Measurements from ENCODE around the gene DSPP.
"Not testable (repeated sequence)": the region's sequence is repeated elsewhere in the genome, so short reads cannot be mapped to it uniquely, and the experiment has no call there.

DSPP gene

DNA sequence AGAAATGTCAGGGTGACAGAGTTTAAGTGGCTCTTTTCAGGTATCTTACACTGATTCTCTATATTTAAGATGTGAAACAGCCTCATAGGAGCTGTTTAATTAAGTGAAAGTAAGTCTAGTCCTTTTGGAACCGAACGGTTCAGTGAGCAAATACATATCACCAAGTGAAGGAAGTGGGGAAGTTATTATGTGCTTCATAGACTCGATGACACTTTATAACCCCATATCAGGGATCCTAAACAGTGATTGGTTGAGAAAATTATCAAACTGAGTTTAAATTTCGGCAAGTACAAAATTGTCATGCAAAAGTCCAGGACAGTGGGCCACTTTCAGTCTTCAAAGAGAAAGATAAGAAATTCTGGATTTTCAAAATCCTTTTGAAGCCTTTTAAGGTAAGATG, at the start of gene DSPP:
TSS of gene DSPP (plus strand) at position 301 of the 400 bp plus-strand sequence. CDS start 2,380 bp downstream, outside the sequence.
- Histone ChIP-seq H3K27ac (ENCODE audit: low read depth in 2 of 2, low read length in 2 of 2) (no peak within 1 kb of the TSS), H3K9me3 (ENCODE audit: control insufficient read depth in 2 of 2, low read length in 2 of 2) (no peaks in the 10 kb centered on the region), H3K4me3 (ENCODE audit: low read length in 2 of 2) (no peak within 1 kb of the TSS), H3K4me1 (ENCODE audit: control insufficient read depth in 2 of 2, insufficient read depth in 2 of 2, low read length in 2 of 2) (no peaks in the 10 kb centered on the region), H3K9ac (ENCODE audit: low read depth in 1 of 2, low read length in 2 of 2) (no peak within 1 kb of the TSS), H3K36me3 (ENCODE audit: control insufficient read depth in 2 of 2, insufficient read depth in 2 of 2, low read length in 2 of 2) (no peaks in the 10 kb centered on the region), H3K27me3 (ENCODE audit: control insufficient read depth in 2 of 2, insufficient read depth in 2 of 2, low read length in 2 of 2) (no peaks in the 10 kb centered on the region)

DNA sequence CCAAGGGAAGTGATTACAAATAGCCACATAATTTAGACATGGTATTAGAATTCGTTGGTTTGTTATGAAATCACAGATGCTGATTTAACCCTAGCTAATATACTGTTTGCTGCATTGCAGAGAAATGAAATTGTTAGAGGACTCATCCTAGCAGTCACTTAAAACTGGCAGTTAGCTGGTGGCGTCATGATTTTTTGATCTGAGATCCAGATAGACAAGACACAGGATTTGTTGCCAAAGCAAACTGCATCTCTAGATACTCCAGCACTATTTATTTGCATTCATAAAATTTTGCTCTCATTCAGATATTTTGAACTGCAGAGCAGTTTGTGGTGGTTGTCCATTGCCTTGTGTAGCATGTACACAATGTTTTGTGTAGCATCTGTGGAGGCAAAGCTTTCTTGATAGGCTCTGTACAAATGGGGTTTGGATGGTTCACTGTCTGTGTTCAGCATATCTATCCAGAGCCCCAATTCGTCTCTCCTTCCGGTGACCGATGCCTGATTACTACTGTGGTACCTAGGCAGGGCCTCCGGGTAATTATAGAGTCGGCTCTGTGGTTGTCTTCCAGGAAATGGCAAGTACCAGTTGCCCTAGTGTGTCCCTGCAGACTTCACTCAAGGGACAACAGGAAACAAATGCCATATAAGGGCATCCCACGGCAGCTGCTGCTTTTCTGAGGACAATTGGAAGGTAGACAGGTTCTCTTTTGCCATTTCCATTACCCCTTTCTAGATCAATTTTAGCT, 49.1 kb upstream of the DSPP start:
- no peaks in the 10 kb centered on the region for H3K4me1 ChIP-seq (ENCODE audit: control insufficient read depth in 2 of 2, insufficient read depth in 2 of 2, low read length in 2 of 2)
- H3K4me3 ChIP-seq (ENCODE audit: low read length in 2 of 2): no peak overlapping the region

DNA sequence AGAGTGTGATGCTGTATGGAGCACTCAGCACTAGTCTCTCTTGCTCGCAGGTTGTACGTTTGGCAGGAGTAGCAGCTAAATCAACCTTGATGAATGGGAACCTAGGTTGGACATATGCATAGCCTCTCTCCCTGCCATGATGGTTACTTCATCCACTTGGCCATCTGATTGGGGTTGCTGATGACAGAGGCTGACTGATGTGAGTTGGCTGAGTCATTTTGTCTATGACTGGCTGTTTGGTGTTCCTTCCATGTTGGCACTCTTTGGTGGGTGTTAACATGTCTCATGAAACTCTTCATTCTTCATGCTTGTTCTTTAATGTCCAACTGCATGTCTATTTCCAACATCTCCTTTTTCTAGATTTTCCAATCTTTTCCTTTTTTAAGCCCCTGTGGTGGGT, 47.5 kb upstream of the DSPP start:
- no peaks in the 10 kb centered on the region for H3K36me3 ChIP-seq (ENCODE audit: control insufficient read depth in 2 of 2, insufficient read depth in 2 of 2, low read length in 2 of 2)
- H3K9me3 ChIP-seq (ENCODE audit: control insufficient read depth in 2 of 2, low read length in 2 of 2): peaks cover 0 to 2% of the 10 kb centered on the region in 2 donors
- H3K4me3 ChIP-seq (ENCODE audit: low read length in 2 of 2): no peak overlapping the region
- no peaks in the 10 kb centered on the region for H3K27me3 ChIP-seq (ENCODE audit: control insufficient read depth in 2 of 2, insufficient read depth in 2 of 2, low read length in 2 of 2)
- no peaks in the 10 kb centered on the region for H3K4me1 ChIP-seq (ENCODE audit: control insufficient read depth in 2 of 2, insufficient read depth in 2 of 2, low read length in 2 of 2)
- H3K9ac ChIP-seq (ENCODE audit: low read depth in 1 of 2, low read length in 2 of 2): no peak overlapping the region
- no peak overlapping the region for H3K27ac ChIP-seq (ENCODE audit: low read depth in 2 of 2, low read length in 2 of 2)

More for the DNA sequence above, 49.1 kb upstream of the DSPP start:
- Histone ChIP-seq H3K9me3 (ENCODE audit: control insufficient read depth in 2 of 2, low read length in 2 of 2) (peaks cover 0 to 2% of the 10 kb centered on the region in 2 donors), H3K27me3 (ENCODE audit: control insufficient read depth in 2 of 2, insufficient read depth in 2 of 2, low read length in 2 of 2) (no peaks in the 10 kb centered on the region), H3K36me3 (ENCODE audit: control insufficient read depth in 2 of 2, insufficient read depth in 2 of 2, low read length in 2 of 2) (no peaks in the 10 kb centered on the region), H3K27ac (ENCODE audit: low read depth in 2 of 2, low read length in 2 of 2) (no peak overlapping the region), H3K9ac (ENCODE audit: low read depth in 1 of 2, low read length in 2 of 2) (no peak overlapping the region)

DNA sequence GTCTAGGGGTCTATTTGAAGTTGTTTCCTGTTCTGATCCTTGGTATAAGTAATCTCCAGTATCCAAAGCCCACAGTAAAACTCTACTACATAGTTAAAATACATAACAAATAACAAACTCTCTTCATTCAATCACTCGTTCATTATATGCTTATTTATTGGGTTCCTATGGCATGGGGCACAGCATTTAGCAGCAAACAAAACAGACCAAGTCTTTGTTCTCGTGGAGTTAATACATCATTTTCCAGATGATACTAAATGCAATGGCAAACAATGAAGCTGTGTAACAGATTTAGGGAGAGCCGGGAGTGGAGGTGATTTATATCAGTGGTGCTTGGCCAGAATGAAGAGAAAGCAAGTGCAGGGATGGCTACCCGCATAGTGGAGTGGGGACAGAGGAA, 42.6 kb upstream of the DSPP start:
- Histone ChIP-seq H3K27me3 (ENCODE audit: control insufficient read depth in 2 of 2, insufficient read depth in 2 of 2, low read length in 2 of 2) (no peaks in the 10 kb centered on the region), H3K36me3 (ENCODE audit: control insufficient read depth in 2 of 2, insufficient read depth in 2 of 2, low read length in 2 of 2) (no peaks in the 10 kb centered on the region), H3K9me3 (ENCODE audit: control insufficient read depth in 2 of 2, low read length in 2 of 2) (peaks cover 0 to 2% of the 10 kb centered on the region in 2 donors), H3K9ac (ENCODE audit: low read depth in 1 of 2, low read length in 2 of 2) (no peak overlapping the region), H3K4me1 (ENCODE audit: control insufficient read depth in 2 of 2, insufficient read depth in 2 of 2, low read length in 2 of 2) (no peaks in the 10 kb centered on the region), H3K4me3 (ENCODE audit: low read length in 2 of 2) (no peak overlapping the region), H3K27ac (ENCODE audit: low read depth in 2 of 2, low read length in 2 of 2) (no peak overlapping the region)

DNA sequence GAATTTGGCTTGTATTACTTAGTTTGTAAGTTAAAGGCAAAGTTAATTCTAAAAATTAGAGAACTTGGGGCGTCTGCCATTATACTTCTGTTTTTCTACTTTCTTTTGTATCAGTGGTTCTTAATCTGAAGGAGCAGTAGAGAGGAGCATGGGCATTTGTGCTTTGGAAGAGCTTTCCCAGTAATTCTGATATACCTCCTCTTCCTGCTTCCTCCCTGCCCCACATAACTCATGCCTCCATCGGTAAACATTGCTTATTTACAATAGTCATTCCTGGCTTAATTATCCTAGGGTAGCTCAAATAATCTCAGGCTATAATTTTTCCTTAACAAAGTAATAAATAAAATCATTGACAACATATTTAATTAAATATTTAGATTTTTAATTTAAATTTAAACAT, 42.1 kb upstream of the DSPP start:
- Histone ChIP-seq H3K36me3 (ENCODE audit: control insufficient read depth in 2 of 2, insufficient read depth in 2 of 2, low read length in 2 of 2) (no peaks in the 10 kb centered on the region), H3K4me3 (ENCODE audit: low read length in 2 of 2) (no peak overlapping the region), H3K9me3 (ENCODE audit: control insufficient read depth in 2 of 2, low read length in 2 of 2) (peaks cover 0 to 2% of the 10 kb centered on the region in 2 donors), H3K9ac (ENCODE audit: low read depth in 1 of 2, low read length in 2 of 2) (no peak overlapping the region), H3K27me3 (ENCODE audit: control insufficient read depth in 2 of 2, insufficient read depth in 2 of 2, low read length in 2 of 2) (no peaks in the 10 kb centered on the region), H3K27ac (ENCODE audit: low read depth in 2 of 2, low read length in 2 of 2) (no peak overlapping the region), H3K4me1 (ENCODE audit: control insufficient read depth in 2 of 2, insufficient read depth in 2 of 2, low read length in 2 of 2) (no peaks in the 10 kb centered on the region)

DNA sequence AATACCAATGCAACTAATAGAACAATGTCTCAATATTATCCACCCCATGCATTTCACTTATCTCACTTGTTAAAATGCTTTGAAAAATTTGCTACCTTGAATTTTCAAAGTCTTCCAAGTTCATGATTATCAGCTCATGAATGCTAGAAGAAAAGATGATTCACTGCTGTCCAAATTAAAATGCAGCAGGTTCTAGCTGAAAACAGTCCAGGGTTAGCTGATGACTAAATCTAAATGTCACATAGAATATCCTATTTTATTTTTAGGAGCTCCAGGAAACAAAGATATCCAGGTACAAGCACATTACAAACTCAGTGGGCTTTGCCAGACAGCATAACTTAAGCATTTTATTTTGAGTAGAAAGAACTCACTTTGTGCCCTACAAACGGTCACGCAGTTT, 41.1 kb upstream of the DSPP start:
- Histone ChIP-seq H3K9ac (ENCODE audit: low read depth in 1 of 2, low read length in 2 of 2) (no peak overlapping the region), H3K9me3 (ENCODE audit: control insufficient read depth in 2 of 2, low read length in 2 of 2) (no peaks in the 10 kb centered on the region), H3K4me1 (ENCODE audit: control insufficient read depth in 2 of 2, insufficient read depth in 2 of 2, low read length in 2 of 2) (no peaks in the 10 kb centered on the region), H3K27me3 (ENCODE audit: control insufficient read depth in 2 of 2, insufficient read depth in 2 of 2, low read length in 2 of 2) (no peaks in the 10 kb centered on the region), H3K36me3 (ENCODE audit: control insufficient read depth in 2 of 2, insufficient read depth in 2 of 2, low read length in 2 of 2) (no peaks in the 10 kb centered on the region), H3K4me3 (ENCODE audit: low read length in 2 of 2) (no peak overlapping the region), H3K27ac (ENCODE audit: low read depth in 2 of 2, low read length in 2 of 2) (no peak overlapping the region)

DNA sequence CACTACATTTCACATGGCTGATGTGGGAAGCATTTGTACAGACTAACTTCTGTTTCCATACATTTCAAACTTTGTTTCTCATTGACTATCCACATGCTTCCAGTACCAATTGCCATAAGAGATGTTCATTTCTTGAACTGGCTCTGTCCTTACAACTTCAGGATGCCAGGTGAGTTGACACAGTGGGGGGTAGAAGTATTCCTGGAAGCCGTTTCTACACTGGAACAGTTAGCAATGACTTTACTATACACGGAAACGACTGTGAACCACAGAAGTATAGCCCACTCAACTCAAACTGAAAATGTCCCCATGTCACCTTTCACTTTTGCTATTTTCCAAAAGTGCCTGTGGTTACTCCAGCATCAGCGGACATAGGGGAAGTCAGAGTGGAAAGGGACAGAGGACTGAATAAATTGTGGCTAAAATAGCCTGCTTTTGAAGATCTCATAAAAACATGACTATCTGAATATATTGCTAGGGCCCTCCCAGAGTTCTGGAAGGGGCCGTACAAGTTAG, 38.0 kb upstream of the DSPP start:
- Histone ChIP-seq H3K9ac (ENCODE audit: low read depth in 1 of 2, low read length in 2 of 2) (no peak overlapping the region), H3K27ac (ENCODE audit: low read depth in 2 of 2, low read length in 2 of 2) (no peak overlapping the region), H3K4me1 (ENCODE audit: control insufficient read depth in 2 of 2, insufficient read depth in 2 of 2, low read length in 2 of 2) (no peaks in the 10 kb centered on the region), H3K36me3 (ENCODE audit: control insufficient read depth in 2 of 2, insufficient read depth in 2 of 2, low read length in 2 of 2) (no peaks in the 10 kb centered on the region), H3K4me3 (ENCODE audit: low read length in 2 of 2) (no peak overlapping the region), H3K9me3 (ENCODE audit: control insufficient read depth in 2 of 2, low read length in 2 of 2) (no peaks in the 10 kb centered on the region), H3K27me3 (ENCODE audit: control insufficient read depth in 2 of 2, insufficient read depth in 2 of 2, low read length in 2 of 2) (no peaks in the 10 kb centered on the region)

DNA sequence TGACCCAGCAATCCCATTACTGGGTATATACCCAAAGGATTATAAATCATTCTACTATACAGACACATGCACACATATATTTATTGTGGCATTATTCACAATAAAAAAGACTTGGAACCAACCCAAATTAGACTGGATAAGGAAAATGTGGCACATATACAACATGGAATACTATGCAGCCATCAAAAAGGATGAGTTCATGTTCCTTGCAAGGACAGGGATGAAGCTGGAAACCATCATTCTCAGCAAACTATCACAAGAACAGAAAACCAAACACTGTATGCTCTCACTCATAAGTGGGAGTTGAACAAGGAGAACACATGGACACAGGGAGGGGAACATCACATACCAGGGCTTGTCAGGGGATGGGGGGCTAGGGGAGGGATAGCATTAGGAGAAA, 34.0 kb upstream of the DSPP start:
- H3K27me3 ChIP-seq (ENCODE audit: control insufficient read depth in 2 of 2, insufficient read depth in 2 of 2, low read length in 2 of 2); H3K9me3 ChIP-seq (ENCODE audit: control insufficient read depth in 2 of 2, low read length in 2 of 2); H3K9ac ChIP-seq (ENCODE audit: low read depth in 1 of 2, low read length in 2 of 2); H3K4me3 ChIP-seq (ENCODE audit: low read length in 2 of 2); H3K36me3 ChIP-seq (ENCODE audit: control insufficient read depth in 2 of 2, insufficient read depth in 2 of 2, low read length in 2 of 2); H3K27ac ChIP-seq (ENCODE audit: low read depth in 2 of 2, low read length in 2 of 2); H3K4me1 ChIP-seq (ENCODE audit: control insufficient read depth in 2 of 2, insufficient read depth in 2 of 2, low read length in 2 of 2): not testable (repeated sequence)

DNA sequence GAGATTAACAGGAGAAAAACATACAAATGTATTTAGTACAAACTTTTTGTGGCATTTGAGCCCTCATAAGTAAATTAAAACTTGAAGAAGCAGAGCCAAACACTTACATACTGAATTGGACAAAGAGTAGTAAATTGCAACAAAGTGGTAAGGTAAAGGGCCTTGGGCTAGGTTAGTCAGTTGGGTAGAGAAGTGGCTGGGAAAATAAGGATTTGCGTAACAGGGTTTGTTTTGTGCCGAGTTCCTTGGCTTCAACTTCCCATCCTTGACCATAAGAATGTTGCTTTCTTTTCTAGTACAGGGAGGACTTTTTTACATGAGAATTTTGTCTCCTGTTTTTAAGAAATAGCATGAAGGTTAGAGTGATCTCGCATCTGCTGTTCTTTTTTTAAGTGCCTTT, 33.3 kb upstream of the DSPP start:
- Histone ChIP-seq H3K4me3 (ENCODE audit: low read length in 2 of 2) (no peak overlapping the region), H3K9ac (ENCODE audit: low read depth in 1 of 2, low read length in 2 of 2) (no peak overlapping the region), H3K27ac (ENCODE audit: low read depth in 2 of 2, low read length in 2 of 2) (no peak overlapping the region), H3K27me3 (ENCODE audit: control insufficient read depth in 2 of 2, insufficient read depth in 2 of 2, low read length in 2 of 2) (no peaks in the 10 kb centered on the region), H3K9me3 (ENCODE audit: control insufficient read depth in 2 of 2, low read length in 2 of 2) (no peaks in the 10 kb centered on the region), H3K4me1 (ENCODE audit: control insufficient read depth in 2 of 2, insufficient read depth in 2 of 2, low read length in 2 of 2) (no peaks in the 10 kb centered on the region), H3K36me3 (ENCODE audit: control insufficient read depth in 2 of 2, insufficient read depth in 2 of 2, low read length in 2 of 2) (no peaks in the 10 kb centered on the region)

DNA sequence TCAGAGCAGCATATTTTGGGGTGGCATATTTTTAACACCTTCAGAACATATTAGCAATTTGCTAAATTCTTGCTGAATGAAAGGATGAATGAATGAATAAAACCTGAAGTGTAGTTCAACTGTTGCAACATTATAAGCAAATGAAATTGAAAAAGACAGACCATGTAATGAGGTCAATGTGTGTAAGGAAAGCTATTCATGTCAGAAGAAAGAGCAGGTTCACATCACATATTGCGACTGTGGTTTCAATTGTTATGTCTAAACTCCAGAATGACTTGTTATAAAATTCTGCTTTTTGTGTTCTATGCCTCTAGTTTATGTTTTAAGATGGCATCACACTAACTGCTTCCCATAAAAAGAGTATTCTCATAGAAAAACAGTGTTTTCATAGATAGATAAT, 32.9 kb upstream of the DSPP start:
- Histone ChIP-seq H3K9ac (ENCODE audit: low read depth in 1 of 2, low read length in 2 of 2) (no peak overlapping the region), H3K27ac (ENCODE audit: low read depth in 2 of 2, low read length in 2 of 2) (no peak overlapping the region), H3K4me1 (ENCODE audit: control insufficient read depth in 2 of 2, insufficient read depth in 2 of 2, low read length in 2 of 2) (no peaks in the 10 kb centered on the region), H3K4me3 (ENCODE audit: low read length in 2 of 2) (no peak overlapping the region), H3K27me3 (ENCODE audit: control insufficient read depth in 2 of 2, insufficient read depth in 2 of 2, low read length in 2 of 2) (no peaks in the 10 kb centered on the region), H3K36me3 (ENCODE audit: control insufficient read depth in 2 of 2, insufficient read depth in 2 of 2, low read length in 2 of 2) (no peaks in the 10 kb centered on the region), H3K9me3 (ENCODE audit: control insufficient read depth in 2 of 2, low read length in 2 of 2) (no peaks in the 10 kb centered on the region)

Measured in mucosa of rectum (tissue), 2 donors.